ENCODE data around the gene ENPP7. TPM values are rescaled to one million over a fixed set of nuclear protein-coding genes. Genes with fewer than 3 reads are reported as not detected.

ENPP7 gene
- total and polyA plus RNA-seq, 8 donors: 0.05 to 0.15 (median 0.12) TPM; not detected in 3

- Histone ChIP-seq H3K4me3 (no peak overlapping the region), H3K36me3 (no peaks in the 10 kb centered on the region), H3K4me1 (no peaks in the 10 kb centered on the region), H3K27ac (no peak overlapping the region), H3K9me3 (no peaks in the 10 kb centered on the region), H3K27me3 (no peaks in the 10 kb centered on the region)
- no peak for TF ChIP-seq CTCF (IDR thresholded peaks at IDR 0.05)
- WGBS, 2 donors: 86 to 95% methylated on average over 15 of the region's 15 CpGs
- no peak for FAIRE-seq
- no peak for ATAC-seq
- peak in 1 of 6 donors; percentile 9 for DNase-seq
- intact Hi-C loops (cut with DNase I): no loop called here
These were observed 26.5 kb downstream of the ENPP7 start for GRCh38 chr17:79757140-79757745.

- FAIRE-seq: no peak
These were observed 27.5 kb downstream of the ENPP7 start for GRCh38 chr17:79758271-79758670.

GRCh38 chr17:79760197-79760906, 29.6 kb downstream of the ENPP7 start:
- WGBS, 2 donors: 77 to 87% methylated on average over 21 of the region's 21 CpGs
- no peaks in the 10 kb centered on the region for H3K4me1 ChIP-seq
- peak in 1 of 6 donors; percentile 37 for DNase-seq
- H3K36me3 ChIP-seq: no peaks in the 10 kb centered on the region
- no peak for ATAC-seq
- FAIRE-seq: no peak
- no peak for TF ChIP-seq CTCF (IDR thresholded peaks at IDR 0.05)
- no peak overlapping the region for H3K4me3 ChIP-seq
- no peaks in the 10 kb centered on the region for H3K27me3 ChIP-seq
- intact Hi-C loops (cut with DNase I): no loop called here
- no peaks in the 10 kb centered on the region for H3K9me3 ChIP-seq
- no peak overlapping the region for H3K27ac ChIP-seq

More at GRCh38 chr17:79758271-79758670, 27.5 kb downstream of the ENPP7 start:
- Histone ChIP-seq H3K4me3 (no peak overlapping the region), H3K36me3 (no peaks in the 10 kb centered on the region), H3K4me1 (no peaks in the 10 kb centered on the region), H3K27ac (no peak overlapping the region), H3K9me3 (no peaks in the 10 kb centered on the region), H3K27me3 (no peaks in the 10 kb centered on the region)
- ATAC-seq (no peak), DNase-seq (peak in 1 of 6 donors; percentile 2)
- intact Hi-C loops (cut with DNase I): no loop called here
- TF ChIP-seq CTCF (IDR thresholded peaks at IDR 0.05): no peak
- WGBS, 2 donors: 86 to 89% methylated on average over 6 of the region's 6 CpGs

- H3K4me3 ChIP-seq: no peak overlapping the region
- H3K27me3 ChIP-seq: no peaks in the 10 kb centered on the region
- no peaks in the 10 kb centered on the region for H3K4me1 ChIP-seq
- ATAC-seq (no peak), FAIRE-seq (no peak), DNase-seq (peak in 1 of 6 donors; percentile 33)
- intact Hi-C loops (cut with DNase I): no loop called here
- H3K36me3 ChIP-seq: no peaks in the 10 kb centered on the region
- H3K27ac ChIP-seq: no peak overlapping the region
- no peak for TF ChIP-seq CTCF (IDR thresholded peaks at IDR 0.05)
- WGBS, 2 donors: 69 to 72% methylated on average over 16 to 19 of the region's 19 CpGs
- H3K9me3 ChIP-seq: no peaks in the 10 kb centered on the region
These were observed 31.3 kb downstream of the ENPP7 start for GRCh38 chr17:79761894-79762589.

Measured in pancreas (tissue), 10 donors.